Measurements from ENCODE around the gene SMCP.

DNA sequence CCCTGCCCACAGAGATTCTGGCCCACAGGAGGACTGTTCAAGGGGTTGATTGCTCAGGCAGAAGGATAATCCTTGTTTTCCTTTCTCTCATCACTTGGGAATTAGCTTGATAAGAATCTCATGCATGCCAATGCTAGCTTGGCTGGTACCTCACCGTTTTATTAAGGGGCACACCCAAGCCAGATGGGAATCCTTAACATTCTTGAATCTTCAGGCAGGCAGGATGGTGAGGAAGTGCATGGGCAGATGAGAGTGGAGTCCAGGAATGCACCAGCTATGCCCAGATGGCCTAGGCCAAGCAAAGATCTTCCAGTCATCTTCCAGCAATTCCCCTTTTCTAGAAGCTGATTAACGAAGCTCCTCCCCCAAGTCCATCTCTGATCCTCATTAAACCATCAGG lies 22.5 kb upstream of the SMCP start:
- TF ChIP-seq, protein P1, sequence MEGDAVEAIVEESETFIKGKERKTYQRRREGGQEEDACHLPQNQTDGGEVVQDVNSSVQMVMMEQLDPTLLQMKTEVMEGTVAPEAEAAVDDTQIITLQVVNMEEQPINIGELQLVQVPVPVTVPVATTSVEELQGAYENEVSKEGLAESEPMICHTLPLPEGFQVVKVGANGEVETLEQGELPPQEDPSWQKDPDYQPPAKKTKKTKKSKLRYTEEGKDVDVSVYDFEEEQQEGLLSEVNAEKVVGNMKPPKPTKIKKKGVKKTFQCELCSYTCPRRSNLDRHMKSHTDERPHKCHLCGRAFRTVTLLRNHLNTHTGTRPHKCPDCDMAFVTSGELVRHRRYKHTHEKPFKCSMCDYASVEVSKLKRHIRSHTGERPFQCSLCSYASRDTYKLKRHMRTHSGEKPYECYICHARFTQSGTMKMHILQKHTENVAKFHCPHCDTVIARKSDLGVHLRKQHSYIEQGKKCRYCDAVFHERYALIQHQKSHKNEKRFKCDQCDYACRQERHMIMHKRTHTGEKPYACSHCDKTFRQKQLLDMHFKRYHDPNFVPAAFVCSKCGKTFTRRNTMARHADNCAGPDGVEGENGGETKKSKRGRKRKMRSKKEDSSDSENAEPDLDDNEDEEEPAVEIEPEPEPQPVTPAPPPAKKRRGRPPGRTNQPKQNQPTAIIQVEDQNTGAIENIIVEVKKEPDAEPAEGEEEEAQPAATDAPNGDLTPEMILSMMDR (IDR thresholded peaks at IDR 0.05) = no peak
- no peak for TF ChIP-seq POLR2A (IDR thresholded peaks at IDR 0.05)
